Hepatocyte (in vitro differentiated cells): ENCODE data around the gene MCL1. TPM values are rescaled to one million over a fixed set of nuclear protein-coding genes. Genes with fewer than 3 reads are reported as not detected.
A peak's percentile ranks its signal among the peaks of the same experiment; 100 is the strongest.
"Not testable (repeated sequence)": the region's sequence is repeated elsewhere in the genome, so short reads cannot be mapped to it uniquely, and the experiment has no call there.

ENCODE experiments used
- DNase-seq: peaks from one replicate; pipeline ENCODE4 v3.0.0-alpha.2; 2016; ENCODE audit warnings: low spot score
- H2AFZ ChIP-seq: fragments of 200-600 bp; sonication (generic); 2 replicates; pipeline ENCODE4 v1.6.0; 2016; ENCODE audit warnings: antibody characterized with exemption, mild to moderate bottlenecking
- H3K27ac ChIP-seq: fragments of 200-600 bp; sonication (generic); 2 replicates; pipeline ENCODE4 v1.5.1; 2016; ENCODE audit warnings: mild to moderate bottlenecking
- H3K27me3 ChIP-seq: fragments of 200-600 bp; sonication (generic); 2 replicates; pipeline ENCODE4 v1.6.1; 2016
- H3K36me3 ChIP-seq: fragments of 200-600 bp; sonication (generic); replicated peaks from 2 replicates; pipeline ENCODE4 v1.5.1; 2016; ENCODE audit warnings: low read depth; ENCODE audit not compliant: insufficient read depth
- H3K4me1 ChIP-seq: fragments of 200-600 bp; sonication (generic); 2 replicates; pipeline ENCODE4 v1.5.1; 2016; ENCODE audit warnings: mild to moderate bottlenecking, moderate library complexity; ENCODE audit not compliant: insufficient read depth
- H3K4me2 ChIP-seq: fragments of 200-600 bp; sonication (generic); 2 replicates; pipeline ENCODE4 v1.6.0; 2016
- H3K4me3 ChIP-seq: fragments of 200-600 bp; sonication (generic); 2 replicates; pipeline ENCODE4 v1.5.1; 2016; ENCODE audit warnings: mild to moderate bottlenecking
- H3K79me2 ChIP-seq: fragments of 200-600 bp; sonication (generic); 2 replicates; pipeline ENCODE4 v1.6.0; 2017; ENCODE audit warnings: mild to moderate bottlenecking
- H3K9me2 ChIP-seq: fragments of 200-600 bp; sonication (generic); replicated peaks from 2 replicates; pipeline ENCODE4 v1.6.0; 2017; ENCODE audit warnings: mild to moderate bottlenecking; ENCODE audit not compliant: insufficient read depth
- H3K9me3 ChIP-seq: fragments of 200-600 bp; sonication (generic); 2 replicates; pipeline ENCODE4 v1.5.1; 2016; ENCODE audit warnings: low read depth, mild to moderate bottlenecking
- H4K20me1 ChIP-seq: fragments of 200-600 bp; sonication (generic); 2 replicates; pipeline ENCODE4 v1.6.0; 2016; ENCODE audit warnings: mild to moderate bottlenecking; ENCODE audit not compliant: insufficient read depth, poor library complexity, severe bottlenecking
- CTCF ChIP-seq: fragments of 200-600 bp; sonication (generic); IDR thresholded peaks from 2 replicates; pipeline ENCODE4 v1.5.1; 2016; ENCODE audit warnings: antibody characterized with exemption, mild to moderate bottlenecking; ENCODE audit not compliant: poor library complexity
- EZH2 ChIP-seq: fragments of 200-600 bp; sonication (generic); IDR thresholded peaks from 2 replicates; pipeline ENCODE4 v1.6.1; 2016; ENCODE audit warnings: antibody characterized with exemption, mild to moderate bottlenecking, borderline replicate concordance
- EZH2phosphoT487 ChIP-seq: fragments of 200-600 bp; sonication (generic); IDR thresholded peaks from one replicate; pipeline ENCODE4 v1.6.1; 2018; ENCODE audit warnings: antibody characterized with exemption, mild to moderate bottlenecking, low read depth, moderate library complexity; ENCODE audit not compliant: unreplicated experiment, severe bottlenecking
- WGBS: methylation state at CpG from one replicate; pipeline ENCODE4 v1.1.6; 2016; ENCODE audit warnings: low lambda C conversion rate; ENCODE audit errors: missing lambda C conversion rate; 5-methylcytosine and 5-hydroxymethylcytosine counted together
- polyA plus RNA-seq: library from polyadenylated mRNA; unstranded; fragments of >200 nt; fragmentation: Nextera tagmentation; extraction: Ambion mirVana; gene quantifications from 2 replicates; pipeline ENCODE4 v1.2.1, GENCODE V29; 2016
- total RNA-seq: library from RNA; depleted of rRNA; stranded (reverse); fragments of >200 nt; gene quantifications from 2 replicates; pipeline ENCODE4 v1.2.3, GENCODE V29; 2014

The MCL1 gene
- total and polyA plus RNA-seq, 2 experiments from 2014 or later: 150 to 388 TPM

GRCh38 chr1:150604226-150604588 is 24.8 kb upstream of the MCL1 start:
- WGBS: 89% methylated on average over 2 of the region's 2 CpGs
- Histone ChIP-seq H4K20me1 (no peaks in the 10 kb centered on the region), H2AFZ (no peak overlapping the region)

GRCh38 chr1:150603711-150604110 is 24.3 kb upstream of the MCL1 start:
- DNase-seq: no peak
- Histone ChIP-seq H4K20me1 (no peaks in the 10 kb centered on the region), H3K36me3 (no peaks in the 10 kb centered on the region), H3K27me3 (no peaks in the 10 kb centered on the region), H3K4me1 (peaks cover 7% of the 10 kb centered on the region), H3K27ac (peak overlapping the region; percentile 90), H3K4me3 (no peak overlapping the region), H3K79me2 (peaks cover 13% of the 10 kb centered on the region), H2AFZ (no peak overlapping the region), H3K4me2 (no peak overlapping the region), H3K9me2 (no peaks in the 10 kb centered on the region), H3K9me3 (no peaks in the 10 kb centered on the region)
- no peak for TF ChIP-seq EZH2
- TF ChIP-seq EZH2phosphoT487: no peak
- TF ChIP-seq CTCF: no peak
- 67% methylated on average over 3 of the region's 3 CpGs for WGBS

More at GRCh38 chr1:150604226-150604588, 24.8 kb upstream of the MCL1 start:
- no peak overlapping the region for H3K4me2 ChIP-seq
- H3K9me3 ChIP-seq: no peaks in the 10 kb centered on the region
- TF ChIP-seq CTCF (no peak), EZH2phosphoT487 (no peak), EZH2 (no peak)
- no peak overlapping the region for H3K4me3 ChIP-seq
- no peak for DNase-seq
- H3K79me2 ChIP-seq: peaks cover 17% of the 10 kb centered on the region
- no peaks in the 10 kb centered on the region for H3K36me3 ChIP-seq
- no peaks in the 10 kb centered on the region for H3K27me3 ChIP-seq
- peak overlapping the region; percentile 90 for H3K27ac ChIP-seq
- H3K9me2 ChIP-seq: no peaks in the 10 kb centered on the region
- peaks cover 7% of the 10 kb centered on the region for H3K4me1 ChIP-seq

- not testable (repeated sequence) for DNase-seq, H3K79me2 ChIP-seq, H3K9me3 ChIP-seq, H3K36me3 ChIP-seq, H3K4me1 ChIP-seq, H2AFZ ChIP-seq, H3K9me2 ChIP-seq, H3K27me3 ChIP-seq, H3K4me2 ChIP-seq, H3K4me3 ChIP-seq, H4K20me1 ChIP-seq, H3K27ac ChIP-seq
- WGBS: 94% methylated on average over 12 of the region's 12 CpGs
Measured at GRCh38 chr1:150602372-150602771, 23.0 kb upstream of the MCL1 start.

GRCh38 chr1:150601540-150601939 is 22.1 kb upstream of the MCL1 start:
- Histone ChIP-seq H3K4me3 (no peak overlapping the region), H3K36me3 (no peaks in the 10 kb centered on the region), H3K27me3 (no peaks in the 10 kb centered on the region), H2AFZ (no peak overlapping the region), H3K4me2 (no peak overlapping the region), H3K79me2 (peaks cover 6% of the 10 kb centered on the region), H3K27ac (no peak overlapping the region), H3K9me2 (no peaks in the 10 kb centered on the region), H3K4me1 (peaks cover 7% of the 10 kb centered on the region), H3K9me3 (no peaks in the 10 kb centered on the region), H4K20me1 (no peaks in the 10 kb centered on the region)
- TF ChIP-seq EZH2phosphoT487: no peak
- no peak for TF ChIP-seq CTCF
- TF ChIP-seq EZH2: no peak
- DNase-seq: no peak

GRCh38 chr1:150598346-150598745 is 18.9 kb upstream of the MCL1 start:
- not testable (repeated sequence) for H3K79me2 ChIP-seq, H3K4me2 ChIP-seq, H3K9me2 ChIP-seq, H3K4me1 ChIP-seq, H3K27ac ChIP-seq, H4K20me1 ChIP-seq, DNase-seq, H2AFZ ChIP-seq, H3K9me3 ChIP-seq, H3K27me3 ChIP-seq, H3K4me3 ChIP-seq, H3K36me3 ChIP-seq
- WGBS: 75% methylated on average over 4 of the region's 4 CpGs
